TTC549 (cell line): ENCODE measurements around the gene PLCXD3.
"Not testable (repeated sequence)": the region's sequence is repeated elsewhere in the genome, so short reads cannot be mapped to it uniquely, and the experiment has no call there.

Source experiments
- FAIRE-seq: peaks from 2 replicates; lab custom pipeline; 2012; peaks lifted over from hg19 to GRCh38; lab: Jason Lieb, UNC

PLCXD3 gene

GRCh38 chr5:41485533-41485932 is 24.9 kb downstream of the PLCXD3 start:
- FAIRE-seq = no peak

- no peak for FAIRE-seq
Measured at GRCh38 chr5:41482715-41483114, 27.7 kb downstream of the PLCXD3 start.

DNA sequence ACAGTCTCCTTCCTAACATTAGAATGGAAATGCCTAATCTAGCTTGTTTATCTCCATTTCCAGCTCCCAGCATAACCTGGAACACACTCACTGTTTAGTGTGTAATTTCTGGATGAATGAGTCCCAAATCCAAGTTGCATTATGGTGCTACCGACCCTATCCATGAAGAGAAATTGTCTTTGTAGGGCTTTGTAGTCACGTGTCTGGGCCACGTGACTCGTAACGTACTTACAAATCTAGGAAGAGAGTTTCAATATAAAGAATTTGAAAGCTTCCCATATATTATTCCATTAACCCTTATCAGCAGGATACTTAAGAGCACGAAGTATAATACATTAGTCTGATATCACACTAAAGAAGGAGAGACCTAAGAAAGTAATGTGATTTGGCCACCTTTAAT is 28.2 kb downstream of the PLCXD3 start:
- no peak for FAIRE-seq

GRCh38 chr5:41471571-41472208 is 38.7 kb downstream of the PLCXD3 start:
- FAIRE-seq = not testable (repeated sequence)

DNA sequence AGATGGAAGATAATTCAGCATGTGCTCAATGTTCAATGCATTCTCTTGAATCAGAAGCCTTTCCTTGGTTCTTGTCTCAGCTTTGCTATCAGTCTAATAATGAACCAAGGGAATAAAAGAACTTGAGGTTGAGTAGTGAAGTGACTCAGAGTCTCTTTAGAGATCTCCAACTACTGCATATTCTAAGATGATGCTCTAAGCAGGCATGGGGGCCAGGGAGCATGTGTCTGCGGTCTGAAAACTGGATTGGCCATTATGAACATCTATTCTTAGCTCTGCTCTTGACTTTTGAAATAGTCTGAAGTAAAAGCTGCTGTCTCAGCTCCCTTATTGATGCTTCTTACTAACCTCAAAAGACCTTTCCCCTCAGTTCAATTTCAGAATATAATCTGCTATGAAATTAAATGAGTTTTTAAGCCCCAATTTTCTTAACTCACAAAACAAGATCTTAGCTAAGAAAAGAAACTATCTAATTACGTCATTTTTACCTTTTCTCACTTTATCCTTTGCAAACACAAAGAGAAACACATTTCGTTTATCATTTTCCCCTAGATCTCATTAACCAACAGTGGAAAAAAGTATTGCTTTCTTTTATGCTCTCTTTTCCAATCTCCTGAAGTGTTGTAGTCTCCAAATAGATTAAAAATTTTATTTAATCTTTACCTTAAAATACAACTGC is 44.8 kb downstream of the PLCXD3 start:
- no peak for FAIRE-seq

DNA sequence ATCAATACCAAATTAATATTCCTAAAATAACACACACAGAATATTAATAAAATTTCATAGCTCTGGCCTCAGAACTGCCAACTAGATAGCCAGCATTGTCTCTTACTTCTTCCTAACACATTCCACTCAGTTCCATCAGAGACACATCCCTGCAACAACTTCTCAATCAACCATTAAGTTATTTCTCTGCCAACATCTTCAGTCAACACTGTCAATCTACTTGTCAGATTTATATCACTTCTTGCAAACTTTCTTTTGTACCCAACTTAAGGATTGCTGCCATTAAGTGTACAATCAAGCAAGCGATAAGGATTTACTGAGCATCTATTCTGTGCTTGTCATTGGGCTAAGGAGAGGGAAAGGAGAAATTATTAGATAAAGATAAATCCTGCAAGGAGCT is 50.8 kb downstream of the PLCXD3 start:
- no peak for FAIRE-seq

GRCh38 chr5:41457094-41457493 is 53.3 kb downstream of the PLCXD3 start:
- no peak for FAIRE-seq

DNA sequence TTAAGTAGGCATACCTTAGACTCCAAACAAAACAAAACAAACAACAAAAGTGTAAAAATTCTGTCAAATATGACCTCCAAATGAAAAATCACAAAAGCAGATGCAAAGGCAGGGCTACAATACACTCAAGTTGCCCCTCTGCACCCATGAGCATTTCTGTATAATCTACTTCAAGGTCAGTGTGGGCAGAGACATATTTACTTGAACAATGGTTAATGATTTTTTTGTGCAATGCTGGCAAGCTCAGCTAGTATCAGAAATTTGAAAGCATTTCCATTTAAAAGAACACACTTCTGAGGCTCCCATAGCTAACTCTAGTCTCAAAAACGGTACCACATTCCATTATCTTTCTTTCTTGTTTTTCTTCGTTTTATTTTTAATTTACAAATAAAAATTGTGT is 57.9 kb downstream of the PLCXD3 start:
- FAIRE-seq = no peak

GRCh38 chr5:41447650-41448510 is 62.5 kb downstream of the PLCXD3 start:
- FAIRE-seq = no peak

DNA sequence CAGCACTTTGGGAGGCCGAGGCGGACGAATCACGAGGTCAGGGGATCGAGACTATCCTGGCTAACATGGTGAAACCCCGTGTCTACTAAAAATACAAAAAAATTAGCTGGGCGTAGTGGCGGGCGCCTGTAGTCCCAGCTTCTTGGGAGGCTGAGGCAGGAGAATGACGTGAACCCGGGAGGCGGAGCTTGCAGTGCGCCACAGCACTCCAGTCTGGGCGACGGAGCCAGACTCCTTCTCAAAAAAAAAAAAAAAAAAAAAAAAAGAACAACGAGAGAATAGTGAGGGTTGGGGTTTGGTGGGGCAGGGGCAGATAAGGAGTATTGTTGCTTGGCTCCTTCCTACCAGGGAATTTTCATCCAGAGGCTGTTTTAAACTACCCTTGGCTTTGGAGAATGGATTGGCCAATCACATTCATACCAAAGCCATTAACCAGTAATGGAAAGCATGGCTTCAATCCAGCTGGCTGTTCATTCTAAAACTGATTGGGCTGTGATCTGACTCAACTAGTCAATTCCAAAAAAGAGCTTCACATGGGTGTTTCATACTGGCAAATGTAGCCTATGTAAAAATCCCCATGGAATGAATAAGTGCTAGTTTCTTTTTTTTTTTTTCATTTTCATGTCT is 64.4 kb downstream of the PLCXD3 start:
- no peak for FAIRE-seq

GRCh38 chr5:41435276-41435675 is 75.1 kb downstream of the PLCXD3 start:
- FAIRE-seq = no peak

DNA sequence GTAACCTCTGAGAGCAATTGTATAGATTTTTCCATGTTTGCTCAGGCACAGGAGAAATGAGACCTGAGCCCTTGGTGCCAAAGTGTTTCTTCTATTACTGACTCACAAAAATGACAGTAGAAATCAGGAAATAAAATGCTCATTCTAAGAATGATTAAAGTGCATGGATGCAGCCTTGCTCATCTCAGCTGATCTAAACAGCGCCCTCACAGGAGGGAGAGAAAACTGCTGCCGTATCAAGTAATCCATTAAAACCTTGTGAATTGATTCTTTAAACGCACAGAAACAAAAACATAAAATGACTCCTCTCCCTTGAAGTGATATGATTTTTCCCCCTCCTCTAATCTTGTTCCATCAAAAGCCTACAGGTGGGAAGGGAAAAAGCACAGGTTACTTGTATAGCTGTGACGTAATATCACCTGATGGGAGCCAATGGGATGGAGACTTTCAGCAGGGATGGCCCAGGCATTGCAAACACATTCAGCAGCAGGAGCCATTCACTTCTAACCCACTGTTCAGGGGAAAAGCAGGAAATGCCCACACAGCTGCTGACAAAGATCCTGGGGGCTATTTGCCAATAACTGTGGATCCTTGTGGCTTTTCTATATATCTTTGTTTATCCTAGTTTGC is 76.7 kb downstream of the PLCXD3 start:
- FAIRE-seq = no peak

- no peak for FAIRE-seq
Measured at GRCh38 chr5:41432481-41433253, 77.7 kb downstream of the PLCXD3 start.

- FAIRE-seq = no peak
Measured at GRCh38 chr5:41427505-41427904, 82.9 kb downstream of the PLCXD3 start.

GRCh38 chr5:41425736-41426135 is 84.7 kb downstream of the PLCXD3 start:
- FAIRE-seq = no peak

DNA sequence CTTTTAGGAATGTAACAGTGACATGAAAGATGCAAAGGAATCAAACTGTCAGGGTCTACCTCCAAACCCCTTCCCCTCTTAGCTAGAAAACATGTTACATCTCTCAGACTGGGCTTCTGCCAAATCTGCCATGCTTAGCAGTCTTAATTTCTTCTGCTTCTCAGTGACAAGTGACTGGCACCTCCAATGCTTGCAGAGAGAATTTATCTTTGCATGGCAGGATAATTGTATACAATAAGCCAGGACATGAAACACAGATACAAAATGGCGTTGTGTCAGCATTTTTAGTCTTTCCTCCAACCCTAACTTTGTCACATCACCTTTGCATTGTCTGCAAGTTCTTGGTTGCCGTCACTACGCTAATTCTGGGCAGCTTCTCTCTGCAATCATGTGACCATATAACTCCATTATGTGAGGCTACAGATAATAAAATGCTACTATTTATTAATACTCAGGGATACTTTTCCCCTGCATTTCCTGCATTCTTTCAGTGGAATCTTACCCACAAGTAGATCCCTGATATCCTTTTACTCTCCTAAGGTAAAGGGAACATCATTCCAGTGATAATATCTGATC is 89.8 kb downstream of the PLCXD3 start:
- no peak for FAIRE-seq

- no peak for FAIRE-seq
Measured at GRCh38 chr5:41418220-41419031, 92.0 kb downstream of the PLCXD3 start.

GRCh38 chr5:41416336-41416735 is 94.1 kb downstream of the PLCXD3 start:
- FAIRE-seq = no peak

DNA sequence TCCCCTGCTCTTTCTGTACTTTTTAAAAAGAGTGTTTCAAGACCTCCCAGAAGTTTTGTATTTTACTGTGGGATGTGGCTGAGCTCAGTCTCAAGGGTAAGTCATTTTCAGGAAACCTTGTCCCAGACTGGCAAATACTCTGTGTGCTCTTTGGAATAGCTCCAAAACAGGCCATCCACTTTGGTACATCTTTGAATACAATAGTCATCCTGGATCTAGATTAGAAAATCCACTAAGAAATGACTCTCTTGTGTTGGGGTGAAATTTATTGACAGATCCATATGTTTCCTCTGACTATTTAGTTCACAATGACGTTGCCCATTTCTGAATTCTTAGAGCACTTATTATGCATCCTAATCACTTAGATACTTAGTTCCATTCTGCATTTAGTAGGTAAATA is 95.2 kb downstream of the PLCXD3 start:
- no peak for FAIRE-seq

DNA sequence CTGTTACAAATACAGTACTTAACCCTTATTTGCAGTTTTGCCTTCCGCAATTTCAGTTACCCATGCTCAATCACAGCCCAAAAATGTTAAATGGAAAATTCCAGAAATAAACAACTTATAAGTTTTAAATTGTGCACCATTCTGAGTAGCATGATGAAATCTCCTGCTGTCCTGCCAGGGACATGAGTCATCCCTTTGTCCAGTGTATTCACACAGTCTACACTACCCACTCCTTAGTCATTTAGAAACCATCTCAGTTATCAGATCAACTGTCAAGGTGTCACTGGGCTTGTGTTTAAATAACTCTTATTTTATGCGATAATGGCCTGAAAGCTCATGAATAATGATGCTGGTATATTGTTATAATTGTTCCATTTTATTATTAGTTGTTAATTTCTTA is 95.8 kb downstream of the PLCXD3 start:
- FAIRE-seq = no peak
